GM18870 (cell line): Measurements from ENCODE around the gene NRTN.

ENCODE experiments used
- ATAC-seq: cut with Tn5 transposase; IDR thresholded peaks from one replicate; pipeline ENCODE4 v1.9.1; 2021; ENCODE audit warnings: moderate library complexity; ENCODE audit not compliant: unreplicated experiment

The NRTN gene

DNA sequence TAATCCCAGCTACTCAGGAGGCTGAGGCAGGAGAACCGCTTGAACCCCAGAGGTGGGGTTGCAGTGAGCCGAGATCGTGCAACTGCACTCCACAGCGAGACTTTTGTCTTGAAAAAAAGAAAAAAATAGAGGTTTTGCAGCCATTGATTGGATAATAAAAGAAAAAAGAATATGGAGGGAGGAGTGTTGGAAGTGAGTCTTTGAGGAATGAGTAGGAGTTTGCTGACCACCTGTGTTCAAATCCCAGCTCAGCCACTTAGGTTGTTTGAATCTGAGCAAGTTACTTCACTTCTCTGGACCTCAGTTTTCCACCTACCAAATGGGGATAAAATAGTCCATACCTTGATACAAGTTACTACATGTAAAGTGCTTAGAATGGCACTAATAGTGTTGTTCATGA is 6.2 kb downstream of the NRTN start:
- no peak for ATAC-seq

DNA sequence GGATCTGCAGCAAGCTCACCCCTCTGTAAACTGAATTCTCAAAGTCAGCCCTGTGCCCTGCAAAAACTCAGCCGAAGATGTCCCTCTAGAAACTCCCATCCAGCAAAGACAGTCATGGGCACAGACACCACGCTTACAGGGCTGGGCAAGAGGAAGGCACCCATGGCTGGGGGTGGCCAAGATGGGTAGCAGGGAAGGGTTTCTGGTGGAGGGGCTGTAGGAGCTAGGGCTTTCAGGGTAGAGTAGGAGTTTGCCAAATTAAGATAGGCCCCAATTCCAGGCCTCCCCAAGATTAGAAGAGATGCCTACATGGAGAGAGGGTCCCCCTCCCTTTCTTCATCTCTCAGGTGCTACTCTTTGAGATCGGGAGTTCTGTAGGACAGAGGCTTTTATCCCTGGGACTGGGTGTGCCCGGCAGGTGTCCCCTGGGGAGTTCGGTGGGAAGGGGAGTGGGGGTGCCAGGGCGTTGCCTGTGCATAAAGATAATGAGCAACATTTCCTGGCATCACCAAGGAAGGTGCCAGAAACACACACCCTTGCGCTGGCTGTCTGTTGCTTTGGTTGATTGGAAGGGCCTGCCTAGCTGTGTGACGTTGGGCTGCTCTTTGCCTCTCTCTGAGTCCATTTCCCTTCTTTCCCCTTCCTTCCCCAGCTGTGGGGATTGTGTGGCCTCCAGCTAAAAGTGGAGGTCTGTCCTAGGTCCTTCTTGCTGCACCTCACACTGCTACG is 9.4 kb downstream of the NRTN start:
- ATAC-seq, result no peak

DNA sequence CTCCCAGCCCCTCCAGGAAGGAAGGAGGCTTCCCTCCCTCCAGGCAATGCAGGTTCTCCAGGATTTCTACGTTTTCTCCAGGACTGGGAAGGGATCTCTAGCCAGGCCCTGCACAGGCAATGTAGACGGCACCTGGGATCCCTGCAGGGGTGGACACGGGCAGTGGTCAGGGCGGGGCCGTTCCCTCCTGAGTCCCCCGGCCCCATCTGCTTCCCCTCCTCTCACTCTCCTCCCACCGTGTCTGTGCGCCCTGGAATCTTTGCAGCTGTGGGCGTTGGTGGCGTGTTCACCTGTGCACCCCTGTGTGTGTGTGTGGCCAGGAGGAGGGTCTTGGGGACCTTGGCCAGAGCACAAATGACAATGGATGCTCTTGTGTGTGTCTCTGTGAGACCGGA is 10.0 kb downstream of the NRTN start:
- no peak for ATAC-seq

DNA sequence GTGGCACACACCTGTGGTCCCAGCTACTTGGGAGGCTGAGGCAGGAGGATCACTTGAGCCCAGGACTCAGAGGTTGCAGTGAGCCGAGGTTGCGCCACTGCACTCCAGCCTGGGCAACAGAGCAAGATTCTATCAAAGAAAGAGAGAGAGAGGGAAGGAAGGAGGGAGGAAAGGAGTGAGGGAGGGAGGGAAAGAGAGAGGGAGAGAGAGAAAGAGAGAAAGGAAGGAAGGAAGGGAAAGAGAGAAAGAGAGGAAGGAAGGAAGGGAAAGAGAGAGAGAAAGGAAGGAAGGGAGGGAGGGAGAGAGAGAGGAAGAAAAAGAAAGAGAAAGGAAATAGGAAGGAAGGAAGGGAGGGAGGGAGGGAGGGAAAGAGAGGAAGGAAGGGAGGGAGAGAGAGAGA is 12.4 kb downstream of the NRTN start:
- ATAC-seq, result no peak

DNA sequence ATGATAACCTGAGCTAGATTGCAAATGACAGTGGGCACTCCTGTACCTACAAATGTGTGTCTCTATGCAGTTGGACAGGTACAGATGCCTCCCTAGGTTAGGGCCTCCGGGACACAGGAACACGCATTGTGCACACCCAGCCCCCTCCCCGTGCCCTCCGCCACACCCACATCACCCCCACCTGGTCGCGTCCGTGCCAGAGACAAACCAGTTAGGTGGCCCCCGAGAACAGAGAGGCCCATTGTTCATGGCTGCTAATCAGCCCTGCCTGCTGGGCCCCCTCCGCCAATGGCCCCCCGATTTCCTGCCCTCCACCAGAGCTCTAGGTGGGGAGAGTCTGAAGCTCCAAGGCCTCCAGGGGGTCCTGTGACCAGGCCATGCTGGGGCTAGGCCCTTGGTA is 13.7 kb downstream of the NRTN start:
- no peak for ATAC-seq

DNA sequence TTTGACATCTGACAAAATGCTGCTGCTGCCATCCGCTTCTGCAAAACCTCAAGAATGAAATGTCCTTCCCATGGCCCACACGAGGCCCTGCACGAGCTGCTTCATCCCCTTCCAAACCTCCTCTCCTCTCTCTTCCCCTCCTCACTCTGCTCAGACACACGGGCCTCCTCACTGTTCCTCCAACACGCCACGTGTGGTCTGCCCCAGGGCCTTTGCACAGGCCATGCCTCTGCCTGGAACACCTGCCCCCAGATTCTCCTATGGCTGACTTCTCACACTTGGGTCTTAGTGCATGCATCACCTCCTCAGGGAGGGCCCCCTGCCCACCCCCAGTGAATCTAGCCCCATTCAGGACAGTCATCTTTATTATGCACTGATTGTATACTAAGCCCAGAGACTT is 15.9 kb downstream of the NRTN start:
- no peak for ATAC-seq

DNA sequence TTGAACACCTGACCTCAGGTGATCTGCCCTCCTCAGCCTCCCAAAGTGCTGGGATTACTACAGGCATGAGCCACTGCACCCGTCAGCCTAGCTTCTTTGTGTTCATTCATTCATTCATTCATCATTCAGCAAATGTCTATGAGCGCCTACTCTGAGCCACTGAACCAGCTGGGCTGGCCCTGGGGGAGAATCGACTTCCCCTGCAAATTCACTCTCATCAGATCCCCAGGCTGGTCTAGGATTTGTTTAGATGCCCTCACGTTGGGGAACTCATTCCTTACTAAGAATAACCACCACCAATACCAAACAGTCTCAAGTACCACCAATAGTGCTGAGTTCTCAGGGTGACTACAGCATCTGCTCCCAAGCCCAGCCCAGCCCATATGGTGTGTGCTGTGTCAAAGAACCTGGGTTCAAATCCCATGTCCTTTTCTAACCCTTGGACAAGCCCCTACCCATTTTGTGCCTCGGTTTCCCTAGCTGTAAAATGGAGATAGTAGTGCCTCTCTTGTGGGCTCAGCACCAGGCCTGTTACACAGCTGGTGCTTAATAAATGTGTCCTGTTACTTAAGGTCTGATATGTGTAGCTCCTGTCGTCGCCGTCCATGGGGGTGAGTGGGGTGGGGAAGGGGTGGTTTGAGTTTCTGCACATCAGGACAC is 16.8 kb downstream of the NRTN start:
- no peak for ATAC-seq

DNA sequence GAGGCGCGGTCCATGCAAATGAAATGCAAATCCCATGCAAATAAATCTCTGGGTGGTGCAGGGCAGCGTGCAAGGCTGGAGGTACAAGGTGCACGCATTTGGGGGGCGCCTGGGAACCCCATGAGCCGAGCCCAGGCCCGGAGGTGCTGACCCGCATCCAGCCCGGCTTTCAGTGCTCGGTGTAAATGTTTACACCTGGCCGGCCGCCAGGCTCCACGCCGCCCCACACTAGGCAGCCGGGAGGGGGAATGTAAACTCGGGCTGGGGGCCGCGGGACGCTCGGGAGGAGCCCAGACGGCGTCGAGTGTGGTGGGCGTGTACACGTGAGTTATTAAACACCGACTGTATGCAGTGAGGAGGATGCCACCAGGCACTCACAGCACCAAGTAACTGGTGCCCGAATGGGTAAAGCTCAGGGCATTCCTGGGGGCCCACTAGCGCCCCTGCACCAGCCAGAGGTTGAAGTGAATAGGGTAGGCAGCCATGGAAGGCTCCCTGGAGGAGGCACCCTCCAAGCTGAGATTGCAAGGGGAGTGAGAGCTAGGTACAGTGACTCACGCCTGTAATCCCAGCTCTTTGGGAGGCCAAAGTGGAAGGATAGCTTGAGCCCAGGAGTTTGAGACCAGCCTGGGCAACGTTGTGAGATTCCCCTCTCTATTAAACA is 17.4 kb downstream of the NRTN start:
- ATAC-seq, result no peak

DNA sequence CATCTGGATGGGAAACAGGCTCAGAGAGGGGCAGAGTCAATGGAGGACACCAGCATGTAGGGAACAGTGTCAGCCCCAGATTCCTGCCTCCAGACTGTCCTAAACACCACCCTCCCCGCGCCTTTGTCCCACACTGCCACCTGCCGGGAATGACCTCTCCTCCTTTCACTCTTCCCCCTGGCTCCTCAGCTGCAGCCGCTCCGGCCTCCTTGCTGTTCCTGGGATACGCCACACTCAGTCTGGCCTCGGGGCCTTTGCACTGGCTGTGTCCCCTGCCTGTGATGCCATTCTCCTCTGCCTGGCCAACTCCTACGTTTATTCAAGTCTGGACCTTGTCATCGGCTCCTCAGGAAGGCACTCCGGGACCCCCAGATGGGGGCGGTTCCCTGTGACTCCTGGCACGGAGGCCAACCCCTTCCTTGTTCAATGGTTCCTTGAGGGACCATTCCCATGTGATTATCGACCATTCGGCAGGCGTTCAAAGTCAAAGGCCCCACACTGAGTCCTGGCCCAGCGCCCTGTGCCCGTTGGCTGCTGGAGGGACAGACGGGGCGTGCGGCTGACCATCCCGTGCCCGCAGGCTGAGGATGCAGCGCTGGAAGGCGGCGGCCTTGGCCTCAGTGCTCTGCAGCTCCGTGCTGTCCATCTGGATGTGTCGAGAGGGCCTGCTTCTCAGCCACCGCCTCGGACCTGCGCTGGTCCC is 18.9 kb downstream of the NRTN start:
- no peak for ATAC-seq

DNA sequence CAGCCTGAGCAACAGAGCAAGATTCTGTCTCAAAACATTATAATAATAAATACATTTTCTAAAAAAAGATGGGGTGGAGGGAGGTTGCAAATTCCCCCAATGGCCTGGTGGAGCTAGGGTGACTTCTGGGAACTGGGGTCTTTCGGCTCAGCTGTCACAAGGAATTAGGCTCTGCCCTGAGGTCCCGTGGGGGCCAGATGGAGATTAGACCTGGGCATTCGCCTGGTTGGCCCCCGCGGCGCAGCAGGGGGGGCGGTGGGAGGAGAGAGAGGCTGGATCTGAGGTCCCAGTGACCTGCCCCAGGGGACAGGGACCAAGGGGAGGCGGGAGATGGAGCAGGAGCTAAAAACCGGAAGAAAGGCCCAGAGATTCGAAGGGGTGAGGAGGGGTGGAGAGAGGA is 19.9 kb downstream of the NRTN start:
- ATAC-seq, result no peak

DNA sequence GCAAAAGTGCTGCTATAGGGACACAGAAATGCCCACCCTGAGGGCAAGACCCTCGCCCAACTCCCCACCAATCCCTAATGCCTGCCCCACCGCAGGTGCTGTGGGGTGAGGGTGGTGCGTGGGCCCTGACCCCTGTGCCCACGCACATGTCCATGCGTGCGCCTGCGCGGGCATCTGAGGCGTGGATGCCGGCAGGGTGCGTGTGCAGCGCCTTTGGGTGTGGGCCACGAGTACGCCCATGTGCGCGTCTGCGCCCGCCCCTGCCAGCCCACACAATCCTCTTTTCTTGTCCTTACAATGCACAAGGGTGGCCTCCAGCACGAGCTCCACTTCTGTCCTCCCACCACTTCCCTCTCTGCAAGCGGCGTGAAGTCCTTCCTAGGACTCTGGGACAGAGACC is 20.3 kb downstream of the NRTN start:
- ATAC-seq, result no peak

DNA sequence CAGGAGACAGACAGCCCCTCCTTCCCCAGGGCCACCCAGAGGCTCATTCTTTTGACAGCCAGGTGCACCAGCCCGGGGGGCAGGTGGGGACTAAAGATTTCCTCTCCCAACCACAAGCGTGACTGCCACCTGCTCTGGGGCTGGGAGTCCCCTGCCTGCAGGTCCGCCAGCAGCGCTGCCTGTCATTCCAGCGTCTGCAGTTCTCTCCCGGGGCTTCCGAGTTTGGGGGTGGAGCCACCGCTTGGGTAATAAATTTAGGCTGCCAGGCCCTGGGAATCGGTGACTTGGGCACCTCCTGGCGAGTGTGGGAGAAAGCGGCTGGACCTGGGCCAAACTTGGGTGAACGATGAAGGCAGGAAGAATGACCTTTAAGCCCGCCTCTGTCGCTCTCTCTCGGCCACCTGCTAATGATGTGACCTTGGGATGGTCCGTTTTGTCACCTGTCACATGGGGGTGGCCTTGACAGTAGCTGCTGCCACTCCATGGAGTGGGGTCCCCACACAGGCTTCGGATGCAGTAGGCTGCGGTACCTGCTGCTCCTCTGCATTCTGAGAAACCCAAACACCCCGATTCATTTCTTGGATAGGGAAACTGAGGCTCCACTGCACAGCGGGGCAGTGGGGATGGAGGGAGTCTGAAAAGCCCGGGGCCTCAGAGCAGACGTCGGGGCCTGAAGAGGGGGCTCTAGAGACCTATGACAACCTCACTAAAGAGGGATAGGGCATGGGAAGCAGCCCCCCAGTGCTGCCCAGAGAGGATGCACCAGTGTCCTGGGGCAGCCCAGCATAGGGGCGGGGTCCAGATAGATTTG is 21.9 kb downstream of the NRTN start:
- no peak for ATAC-seq

DNA sequence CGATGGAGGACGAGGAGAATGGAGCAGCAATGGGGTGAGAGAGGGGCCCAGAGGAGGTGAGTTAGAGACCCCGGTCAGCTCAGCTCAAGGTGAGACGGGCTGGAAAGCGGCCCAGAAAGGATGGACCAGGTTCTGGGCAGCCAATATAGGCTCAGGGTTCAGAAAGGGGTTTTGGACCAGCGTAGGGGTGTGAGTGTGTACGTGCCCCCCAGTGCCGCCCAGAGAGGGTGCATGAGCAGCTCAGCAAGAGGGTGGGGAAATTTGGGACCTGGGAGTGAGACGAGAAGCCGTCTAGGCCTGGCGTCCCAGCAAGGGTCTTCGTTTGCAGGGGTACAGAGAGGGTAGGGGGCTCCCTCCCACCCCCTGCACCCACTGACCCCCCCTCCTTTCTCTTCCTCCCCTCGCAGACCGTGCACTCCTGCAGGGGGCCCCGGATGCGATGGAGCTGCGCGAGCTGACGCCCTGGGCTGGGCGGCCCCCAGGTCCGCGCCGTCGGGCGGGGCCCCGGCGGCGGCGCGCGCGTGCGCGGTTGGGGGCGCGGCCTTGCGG is 22.5 kb downstream of the NRTN start:
- no peak for ATAC-seq

DNA sequence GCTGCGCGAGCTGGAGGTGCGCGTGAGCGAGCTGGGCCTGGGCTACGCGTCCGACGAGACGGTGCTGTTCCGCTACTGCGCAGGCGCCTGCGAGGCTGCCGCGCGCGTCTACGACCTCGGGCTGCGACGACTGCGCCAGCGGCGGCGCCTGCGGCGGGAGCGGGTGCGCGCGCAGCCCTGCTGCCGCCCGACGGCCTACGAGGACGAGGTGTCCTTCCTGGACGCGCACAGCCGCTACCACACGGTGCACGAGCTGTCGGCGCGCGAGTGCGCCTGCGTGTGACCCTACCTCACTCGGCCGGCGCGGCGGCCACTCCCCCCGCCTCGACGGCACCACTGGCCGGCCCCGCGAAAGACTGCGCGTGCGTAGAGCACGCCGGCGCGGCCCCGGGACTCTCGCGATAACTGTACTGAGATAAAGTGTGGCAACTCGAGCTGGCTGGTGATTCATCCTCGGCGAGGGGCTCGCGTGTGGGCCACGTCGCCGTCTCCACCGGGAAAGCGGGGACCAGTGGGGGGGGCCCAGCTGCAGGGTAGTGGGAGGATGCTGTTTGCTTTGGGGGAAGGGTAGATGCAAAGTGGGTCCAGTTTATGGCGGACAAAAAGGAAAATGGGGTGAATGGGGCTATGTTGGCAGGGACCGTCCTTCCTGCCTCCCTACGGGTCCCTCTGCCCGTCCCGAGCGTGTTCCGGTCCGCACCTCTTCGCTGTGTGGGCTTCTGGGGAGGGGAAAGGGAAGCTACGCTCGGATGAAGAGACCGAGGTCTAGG is 23.2 kb downstream of the NRTN start:
- ATAC-seq, result peak; percentile 60

DNA sequence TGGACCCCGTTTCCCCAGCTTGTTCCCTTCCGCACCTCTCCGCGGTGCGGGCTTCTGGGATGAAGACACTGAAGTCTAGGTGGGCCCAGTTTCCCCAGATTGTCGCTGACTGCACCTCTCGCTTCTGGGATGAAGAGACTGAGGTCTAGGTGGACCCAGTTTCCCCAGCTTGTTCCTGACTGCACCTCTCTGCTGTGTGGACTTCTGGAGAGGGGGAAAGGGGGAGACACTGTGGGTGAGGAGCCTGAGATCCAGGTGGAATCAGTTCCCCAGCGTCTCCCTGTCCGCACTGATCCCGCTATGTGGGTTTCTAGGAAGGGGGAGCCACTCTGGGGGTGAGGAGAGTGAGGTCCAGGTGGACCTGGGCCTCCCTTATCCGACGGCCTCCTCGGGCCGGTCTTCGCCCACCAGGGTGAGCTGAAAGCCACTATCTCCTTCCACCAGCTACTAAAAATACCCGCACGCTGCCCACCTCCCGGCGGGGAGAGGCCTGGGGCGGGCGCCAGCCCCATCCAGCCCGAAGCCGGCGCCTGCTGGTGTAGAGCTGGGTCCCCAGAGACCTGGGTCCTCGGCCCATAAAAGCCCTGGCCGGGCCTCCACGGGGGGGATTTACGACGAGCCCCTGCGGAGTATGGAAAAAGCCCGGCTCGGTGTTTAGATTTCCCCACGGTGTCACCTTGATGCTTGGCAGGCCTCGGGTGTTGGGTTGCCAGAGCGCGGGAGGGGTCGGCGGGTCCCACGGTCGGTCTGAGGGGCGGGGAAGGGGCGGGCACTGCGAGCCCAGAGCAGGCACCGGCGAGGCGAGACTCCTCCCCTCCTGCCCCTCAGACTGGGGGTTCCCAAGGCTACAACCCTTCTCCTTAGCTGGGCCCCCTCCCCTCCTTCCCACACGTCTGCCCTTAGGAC is 24.0 kb downstream of the NRTN start:
- no peak for ATAC-seq

DNA sequence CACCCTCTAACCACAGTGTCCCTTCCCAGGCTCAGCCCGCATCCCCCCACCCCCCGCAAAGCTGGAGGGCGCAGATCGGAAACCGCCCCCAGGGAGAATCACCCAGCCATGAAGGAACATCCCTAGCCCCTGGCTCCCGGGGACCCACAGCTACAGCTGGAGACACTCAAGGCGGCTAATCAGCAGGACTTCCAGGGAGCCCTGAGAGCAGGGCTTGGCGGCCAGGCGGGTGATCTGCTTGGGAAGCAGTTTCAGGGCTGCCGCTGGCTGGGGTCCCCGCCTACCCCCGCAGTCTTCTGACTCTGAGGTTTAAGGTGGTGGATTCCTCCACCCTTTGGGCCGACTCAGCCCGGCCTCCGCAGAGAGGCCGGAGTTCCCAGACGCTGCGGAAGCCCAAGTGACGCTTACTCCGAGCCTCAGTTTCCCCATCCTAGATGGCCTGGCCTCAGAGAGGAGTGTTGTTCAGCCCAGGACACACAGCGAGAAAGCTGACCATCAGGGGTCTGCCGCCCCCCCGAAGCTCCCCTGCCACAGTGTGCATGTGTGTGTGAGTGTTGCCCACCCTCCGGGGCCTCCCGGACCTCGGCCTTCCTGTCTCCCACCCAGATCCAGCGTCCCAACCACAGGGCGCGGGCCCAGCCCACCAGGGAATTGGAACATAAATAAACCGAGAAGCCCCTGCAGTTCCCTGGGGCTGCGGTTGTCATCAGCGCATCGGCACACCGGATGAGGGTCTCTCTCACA is 24.9 kb downstream of the NRTN start:
- ATAC-seq, result no peak

DNA sequence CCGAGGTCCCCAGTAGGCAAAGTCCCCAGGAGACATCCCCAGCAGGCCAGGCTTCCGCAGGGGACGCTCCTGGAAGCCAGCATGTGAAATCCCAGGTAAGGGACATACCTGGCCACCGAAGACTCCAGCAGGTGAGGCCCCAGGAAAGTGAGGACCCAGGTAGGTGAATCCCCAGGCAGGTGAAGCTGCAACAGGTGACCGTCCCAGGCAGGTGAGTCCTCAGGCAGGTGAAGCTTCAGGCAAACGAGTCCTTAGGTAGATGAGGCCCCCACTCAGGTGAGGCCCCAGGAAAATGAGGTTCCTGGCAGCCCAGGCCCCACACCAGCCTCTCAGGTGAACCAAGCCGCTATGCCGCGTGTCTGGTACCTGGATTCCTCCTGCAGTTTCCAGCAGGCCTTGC is 26.3 kb downstream of the NRTN start:
- no peak for ATAC-seq

DNA sequence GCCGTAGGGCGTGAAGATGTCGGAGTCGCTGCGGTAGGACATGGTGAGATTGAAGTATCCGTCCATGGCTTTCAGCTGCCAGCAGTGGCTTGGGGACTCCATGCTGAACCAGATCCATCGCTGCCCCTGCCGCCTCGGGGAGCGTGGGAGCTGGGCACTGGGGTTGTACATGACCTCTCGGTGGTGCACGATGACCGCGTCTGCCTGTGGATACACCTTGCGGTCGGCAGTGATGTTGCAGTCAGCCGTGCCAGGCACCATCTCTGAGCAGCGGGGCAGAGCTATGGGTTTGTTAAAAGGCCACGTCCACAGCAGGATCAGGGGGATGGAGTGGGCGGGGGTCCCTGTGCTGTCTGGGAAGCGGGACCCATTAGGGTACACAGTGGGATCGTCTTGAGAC is 27.2 kb downstream of the NRTN start:
- no peak for ATAC-seq
